ENCODE measurements around the gene RARRES2. TPM values are rescaled to one million over a fixed set of nuclear protein-coding genes. Genes with fewer than 3 reads are reported as not detected.

RARRES2 gene
- total and polyA plus RNA-seq, 2 of the 13 experiments (the other 11 are each of a cell fraction or from before 2014, with no cell fraction given), result 134 to 172 TPM

GRCh38 chr7:150383710-150384397 lies 42.4 kb upstream of the RARRES2 start (continued):
- peak; percentile 6; the same call in 1 of the 2 replicates for TF ChIP-seq ZFP90 (CRISPR knock-in tag; IDR thresholded peaks at IDR 0.05; ENCODE audit: borderline replicate concordance)
- TF ChIP-seq, protein P1, sequence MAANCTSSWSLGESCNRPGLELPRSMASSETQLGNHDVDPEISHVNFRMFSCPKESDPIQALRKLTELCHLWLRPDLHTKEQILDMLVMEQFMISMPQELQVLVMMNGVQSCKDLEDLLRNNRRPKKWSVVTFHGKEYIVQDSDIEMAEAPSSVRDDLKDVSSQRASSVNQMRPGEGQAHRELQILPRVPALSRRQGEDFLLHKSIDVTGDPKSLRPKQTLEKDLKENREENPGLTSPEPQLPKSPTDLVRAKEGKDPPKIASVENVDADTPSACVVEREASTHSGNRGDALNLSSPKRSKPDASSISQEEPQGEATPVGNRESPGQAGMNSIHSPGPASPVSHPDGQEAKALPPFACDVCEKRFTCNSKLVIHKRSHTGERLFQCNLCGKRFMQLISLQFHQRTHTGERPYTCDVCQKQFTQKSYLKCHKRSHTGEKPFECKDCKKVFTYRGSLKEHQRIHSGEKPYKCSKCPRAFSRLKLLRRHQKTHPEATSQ (CRISPR knock-in tag; IDR thresholded peaks at IDR 0.05; ENCODE audit: borderline replicate concordance), result no peak
- TF ChIP-seq, protein P2, sequence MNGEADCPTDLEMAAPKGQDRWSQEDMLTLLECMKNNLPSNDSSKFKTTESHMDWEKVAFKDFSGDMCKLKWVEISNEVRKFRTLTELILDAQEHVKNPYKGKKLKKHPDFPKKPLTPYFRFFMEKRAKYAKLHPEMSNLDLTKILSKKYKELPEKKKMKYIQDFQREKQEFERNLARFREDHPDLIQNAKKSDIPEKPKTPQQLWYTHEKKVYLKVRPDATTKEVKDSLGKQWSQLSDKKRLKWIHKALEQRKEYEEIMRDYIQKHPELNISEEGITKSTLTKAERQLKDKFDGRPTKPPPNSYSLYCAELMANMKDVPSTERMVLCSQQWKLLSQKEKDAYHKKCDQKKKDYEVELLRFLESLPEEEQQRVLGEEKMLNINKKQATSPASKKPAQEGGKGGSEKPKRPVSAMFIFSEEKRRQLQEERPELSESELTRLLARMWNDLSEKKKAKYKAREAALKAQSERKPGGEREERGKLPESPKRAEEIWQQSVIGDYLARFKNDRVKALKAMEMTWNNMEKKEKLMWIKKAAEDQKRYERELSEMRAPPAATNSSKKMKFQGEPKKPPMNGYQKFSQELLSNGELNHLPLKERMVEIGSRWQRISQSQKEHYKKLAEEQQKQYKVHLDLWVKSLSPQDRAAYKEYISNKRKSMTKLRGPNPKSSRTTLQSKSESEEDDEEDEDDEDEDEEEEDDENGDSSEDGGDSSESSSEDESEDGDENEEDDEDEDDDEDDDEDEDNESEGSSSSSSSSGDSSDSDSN (CRISPR knock-in tag; IDR thresholded peaks at IDR 0.05), result peak; percentile 79
- no peak for TF ChIP-seq ZNF383 (CRISPR knock-in tag; IDR thresholded peaks at IDR 0.05; ENCODE audit: borderline replicate concordance)
- TF ChIP-seq ZNF234 (CRISPR knock-in tag; conservative IDR thresholded peaks at IDR 0.05), result no peak
- TF ChIP-seq RFX3 (CRISPR knock-in tag; IDR thresholded peaks at IDR 0.05), result peak; percentile 87
- TF ChIP-seq ZMAT5 (CRISPR knock-in tag; IDR thresholded peaks at IDR 0.05; ENCODE audit: borderline replicate concordance, low read depth), result no peak
- TF ChIP-seq, protein P3, sequence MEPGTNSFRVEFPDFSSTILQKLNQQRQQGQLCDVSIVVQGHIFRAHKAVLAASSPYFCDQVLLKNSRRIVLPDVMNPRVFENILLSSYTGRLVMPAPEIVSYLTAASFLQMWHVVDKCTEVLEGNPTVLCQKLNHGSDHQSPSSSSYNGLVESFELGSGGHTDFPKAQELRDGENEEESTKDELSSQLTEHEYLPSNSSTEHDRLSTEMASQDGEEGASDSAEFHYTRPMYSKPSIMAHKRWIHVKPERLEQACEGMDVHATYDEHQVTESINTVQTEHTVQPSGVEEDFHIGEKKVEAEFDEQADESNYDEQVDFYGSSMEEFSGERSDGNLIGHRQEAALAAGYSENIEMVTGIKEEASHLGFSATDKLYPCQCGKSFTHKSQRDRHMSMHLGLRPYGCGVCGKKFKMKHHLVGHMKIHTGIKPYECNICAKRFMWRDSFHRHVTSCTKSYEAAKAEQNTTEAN (CRISPR knock-in tag; conservative IDR thresholded peaks at IDR 0.05), result no peak
- TF ChIP-seq TFDP2 (CRISPR knock-in tag; IDR thresholded peaks at IDR 0.05), result peak; percentile 31; the same call in 1 of the 2 replicates
- TF ChIP-seq ZNF816 (CRISPR knock-in tag; IDR thresholded peaks at IDR 0.05; ENCODE audit: borderline replicate concordance), result no peak
- no peak for TF ChIP-seq CCDC6 (CRISPR knock-in tag; IDR thresholded peaks at IDR 0.05)
- TF ChIP-seq ZNF501 (CRISPR knock-in tag; IDR thresholded peaks at IDR 0.05), result peak; percentile 56; the same call in 1 of the 2 replicates
- no peak for TF ChIP-seq SATB2 (CRISPR knock-in tag; IDR thresholded peaks at IDR 0.05)
- no peak; the same call in 1 of the 2 replicates for TF ChIP-seq ZNF780A (CRISPR knock-in tag; IDR thresholded peaks at IDR 0.05)
- TF ChIP-seq ZNF296 (CRISPR knock-in tag; conservative IDR thresholded peaks at IDR 0.05), result no peak
- TF ChIP-seq ZNF121 (CRISPR knock-in tag; IDR thresholded peaks at IDR 0.05), result no peak
- TF ChIP-seq TBP (CRISPR knock-in tag; IDR thresholded peaks at IDR 0.05), result no peak
- no peak for TF ChIP-seq ZNF329 (CRISPR knock-in tag; IDR thresholded peaks at IDR 0.05; ENCODE audit: low read depth)
- peak; percentile 79 for TF ChIP-seq RARA (CRISPR knock-in tag; IDR thresholded peaks at IDR 0.05)
- no peak for TF ChIP-seq IKZF1 (IDR thresholded peaks at IDR 0.05)
- 0 out of 2 replicates have a peak, but pooled peaks have one; percentile 58 for TF ChIP-seq CREB3 (CRISPR knock-in tag; IDR thresholded peaks at IDR 0.05)
- no peak for TF ChIP-seq NR3C1 (CRISPR knock-in tag; IDR thresholded peaks at IDR 0.05)
- TF ChIP-seq CREB1 (IDR thresholded peaks at IDR 0.05), result no peak
- TF ChIP-seq CREB1 (CRISPR knock-in tag; IDR thresholded peaks at IDR 0.05), result no peak

Data from HepG2 (cell line).